ENCODE measurements around the gene TRPM4. TPM values are rescaled to one million over a fixed set of nuclear protein-coding genes. Genes with fewer than 3 reads are reported as not detected.
"Not testable (repeated sequence)": the region's sequence is repeated elsewhere in the genome, so short reads cannot be mapped to it uniquely, and the experiment has no call there.

The TRPM4 gene
- total RNA-seq, 1 donor from 2014 or later, result 44.1 TPM

- intact Hi-C loops (cut with DNase I), result no loop called here
- DNase-seq (ENCODE audit: low spot score), result no peak
Observed at GRCh38 chr19:49125025-49125731, 32.4 kb upstream of the TRPM4 start.

- intact Hi-C loops (cut with DNase I), result no loop called here
- no peak for DNase-seq (ENCODE audit: low spot score)
Observed at GRCh38 chr19:49126575-49126974, 31.0 kb upstream of the TRPM4 start.

GRCh38 chr19:49127225-49127624, 30.4 kb upstream of the TRPM4 start:
- intact Hi-C loops (cut with DNase I); DNase-seq (ENCODE audit: low spot score): not testable (repeated sequence)

GRCh38 chr19:49127674-49128544, 29.7 kb upstream of the TRPM4 start:
- DNase-seq (ENCODE audit: low spot score), result peak; percentile 99
- intact Hi-C loops (cut with DNase I), result no loop called here

- intact Hi-C loops (cut with DNase I), result no loop called here
- DNase-seq (ENCODE audit: low spot score), result no peak
Observed at GRCh38 chr19:49128545-49129237, 28.9 kb upstream of the TRPM4 start.

GRCh38 chr19:49129238-49129583, 28.4 kb upstream of the TRPM4 start:
- intact Hi-C loops (cut with DNase I), result no loop called here
- no peak for DNase-seq (ENCODE audit: low spot score)

- intact Hi-C loops (cut with DNase I), result no loop called here
- no peak for DNase-seq (ENCODE audit: low spot score)
Observed at GRCh38 chr19:49130325-49130724, 27.3 kb upstream of the TRPM4 start.

GRCh38 chr19:49132974-49133609, 24.5 kb upstream of the TRPM4 start:
- intact Hi-C loops (cut with DNase I), result no loop called here
- no peak for DNase-seq (ENCODE audit: low spot score)

GRCh38 chr19:49133621-49134454, 23.8 kb upstream of the TRPM4 start:
- no peak for DNase-seq (ENCODE audit: low spot score)
- intact Hi-C loops (cut with DNase I), result no loop called here

GRCh38 chr19:49135686-49136085, 21.9 kb upstream of the TRPM4 start:
- intact Hi-C loops (cut with DNase I), result no loop called here
- DNase-seq (ENCODE audit: low spot score), result no peak

GRCh38 chr19:49136771-49137171, 20.8 kb upstream of the TRPM4 start:
- no peak for DNase-seq (ENCODE audit: low spot score)
- intact Hi-C loops (cut with DNase I), result no loop called here

GRCh38 chr19:49140951-49141350, 16.6 kb upstream of the TRPM4 start:
- intact Hi-C loops (cut with DNase I), result no loop called here
- no peak for DNase-seq (ENCODE audit: low spot score)

- intact Hi-C loops (cut with DNase I), result no loop called here
- no peak for DNase-seq (ENCODE audit: low spot score)
Observed at GRCh38 chr19:49141352-49141751, 16.2 kb upstream of the TRPM4 start.

- intact Hi-C loops (cut with DNase I), result loop anchor here (2.0 kb wide), 1 partner anchor 28 kb away; the partner anchor contains the start of gene LIN7B
- DNase-seq (ENCODE audit: low spot score), result peak; percentile 94
Observed at GRCh38 chr19:49142866-49143335, 14.7 kb upstream of the TRPM4 start.

- peak; percentile 92 for DNase-seq (ENCODE audit: low spot score)
- intact Hi-C loops (cut with DNase I), result loop anchor here (5.0 kb wide), 2 partner anchors 48 to 153 kb away; partner anchors contain the start of genes GYS1 and RUVBL2
Observed at GRCh38 chr19:49145573-49146407, 11.8 kb upstream of the TRPM4 start.

GRCh38 chr19:49146408-49146770, 11.2 kb upstream of the TRPM4 start:
- not testable (repeated sequence) for DNase-seq (ENCODE audit: low spot score)
- intact Hi-C loops (cut with DNase I), result loop anchor here (5.0 kb wide), 2 partner anchors 49 to 154 kb away; partner anchors contain the start of genes GYS1 and RUVBL2

GRCh38 chr19:49148044-49148682, 9.4 kb upstream of the TRPM4 start:
- intact Hi-C loops (cut with DNase I), result loop anchor here (5.0 kb wide), 2 partner anchors 51 to 156 kb away; partner anchors contain the start of genes GYS1 and RUVBL2
- no peak for DNase-seq (ENCODE audit: low spot score)
